Measurements from ENCODE around the gene DNAJC16. TPM values are rescaled to one million over a fixed set of nuclear protein-coding genes. Genes with fewer than 3 reads are reported as not detected.

Gene DNAJC16
- total RNA-seq, 4 donors from 2014 or later: 20.0 to 43.1 (median 22.6) TPM

DNA sequence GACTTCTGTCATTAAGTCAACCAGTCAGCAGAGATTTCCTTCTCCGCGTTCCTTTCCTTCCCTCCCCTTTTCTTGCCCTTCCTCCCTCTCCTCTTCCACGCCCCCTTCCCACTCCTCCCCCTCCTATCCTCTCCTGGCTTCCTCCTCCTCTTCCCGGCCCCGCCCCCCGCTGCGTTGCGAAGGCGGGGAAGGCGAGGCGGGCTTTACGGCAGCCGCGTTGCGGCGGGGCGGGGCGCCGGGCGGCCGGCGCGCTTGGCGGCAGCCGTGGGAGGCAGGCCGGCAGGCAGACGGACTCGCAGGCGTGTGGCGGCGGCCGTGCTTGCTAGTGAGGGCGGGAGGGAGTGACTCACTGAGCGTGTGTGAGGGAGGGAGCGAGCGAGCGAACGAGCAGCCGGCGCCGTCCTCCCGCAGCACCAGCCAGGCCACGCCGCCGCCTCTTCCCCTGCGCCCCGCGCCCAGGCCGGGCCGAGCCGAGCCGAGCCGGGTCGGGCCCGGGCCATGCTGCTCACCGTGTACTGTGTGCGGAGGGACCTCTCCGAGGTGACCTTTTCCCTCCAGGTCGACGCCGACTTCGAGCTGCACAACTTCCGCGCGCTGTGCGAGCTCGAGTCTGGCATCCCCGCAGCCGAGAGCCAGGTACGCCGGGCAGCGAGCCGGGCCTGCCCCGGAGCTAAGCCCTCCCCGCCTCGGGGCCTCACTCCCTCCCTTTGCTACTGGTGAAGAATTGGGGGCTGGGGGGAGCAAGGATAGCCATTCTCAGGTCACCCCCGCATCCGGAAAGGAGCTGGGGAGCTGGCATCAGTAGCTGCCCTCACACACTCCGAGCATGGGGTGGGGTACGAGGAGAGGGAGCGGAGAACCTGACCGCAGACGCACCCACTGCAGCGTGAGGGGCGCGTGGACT is 90.8 kb downstream of the DNAJC16 start, which contains the start of gene DDI2:
Gene DDI2 (plus strand): TSS at position 286 of the 904 bp plus-strand sequence. CDS start 213 bp downstream, at position 499.
- H3K4me3 ChIP-seq: peak within 1 kb of the TSS; percentile 71 to 93 (median 82)
- peak; percentile 96 to 97 for DNase-seq
- no peaks in the 10 kb centered on the region for H3K27me3 ChIP-seq
- peaks cover 32 to 45% of the 10 kb centered on the region in 2 donors for H3K4me1 ChIP-seq
- intact Hi-C loops (cut with DNase I; ENCODE audit: low total_unique reads) (loop anchor here (1.0 to 5.0 kb wide), 5 partner anchors 14 to 400 kb away; partner anchors contain the start of genes DNAJC16, HSPB7 and PLEKHM2), in situ Hi-C loops (cut with MboI; ENCODE audit: low sequenced_read_pairs in 4 of 4) (no loop called here)
- peak; percentile 80 to 88 for ATAC-seq
- H3K36me3 ChIP-seq: no peaks in the 10 kb centered on the region
- TF ChIP-seq, protein P1, sequence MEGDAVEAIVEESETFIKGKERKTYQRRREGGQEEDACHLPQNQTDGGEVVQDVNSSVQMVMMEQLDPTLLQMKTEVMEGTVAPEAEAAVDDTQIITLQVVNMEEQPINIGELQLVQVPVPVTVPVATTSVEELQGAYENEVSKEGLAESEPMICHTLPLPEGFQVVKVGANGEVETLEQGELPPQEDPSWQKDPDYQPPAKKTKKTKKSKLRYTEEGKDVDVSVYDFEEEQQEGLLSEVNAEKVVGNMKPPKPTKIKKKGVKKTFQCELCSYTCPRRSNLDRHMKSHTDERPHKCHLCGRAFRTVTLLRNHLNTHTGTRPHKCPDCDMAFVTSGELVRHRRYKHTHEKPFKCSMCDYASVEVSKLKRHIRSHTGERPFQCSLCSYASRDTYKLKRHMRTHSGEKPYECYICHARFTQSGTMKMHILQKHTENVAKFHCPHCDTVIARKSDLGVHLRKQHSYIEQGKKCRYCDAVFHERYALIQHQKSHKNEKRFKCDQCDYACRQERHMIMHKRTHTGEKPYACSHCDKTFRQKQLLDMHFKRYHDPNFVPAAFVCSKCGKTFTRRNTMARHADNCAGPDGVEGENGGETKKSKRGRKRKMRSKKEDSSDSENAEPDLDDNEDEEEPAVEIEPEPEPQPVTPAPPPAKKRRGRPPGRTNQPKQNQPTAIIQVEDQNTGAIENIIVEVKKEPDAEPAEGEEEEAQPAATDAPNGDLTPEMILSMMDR (IDR thresholded peaks at IDR 0.05 in 4 of 5, conservative IDR thresholded peaks at IDR 0.05 in 1 of 5): peak in 1 of 5 experiments; percentile 20
- peak; percentile 99 for TF ChIP-seq POLR2A (IDR thresholded peaks at IDR 0.05)
- no peaks in the 10 kb centered on the region for H3K9me3 ChIP-seq
- peak within 1 kb of the TSS; percentile 93 to 98 (median 95) for H3K27ac ChIP-seq

DNA sequence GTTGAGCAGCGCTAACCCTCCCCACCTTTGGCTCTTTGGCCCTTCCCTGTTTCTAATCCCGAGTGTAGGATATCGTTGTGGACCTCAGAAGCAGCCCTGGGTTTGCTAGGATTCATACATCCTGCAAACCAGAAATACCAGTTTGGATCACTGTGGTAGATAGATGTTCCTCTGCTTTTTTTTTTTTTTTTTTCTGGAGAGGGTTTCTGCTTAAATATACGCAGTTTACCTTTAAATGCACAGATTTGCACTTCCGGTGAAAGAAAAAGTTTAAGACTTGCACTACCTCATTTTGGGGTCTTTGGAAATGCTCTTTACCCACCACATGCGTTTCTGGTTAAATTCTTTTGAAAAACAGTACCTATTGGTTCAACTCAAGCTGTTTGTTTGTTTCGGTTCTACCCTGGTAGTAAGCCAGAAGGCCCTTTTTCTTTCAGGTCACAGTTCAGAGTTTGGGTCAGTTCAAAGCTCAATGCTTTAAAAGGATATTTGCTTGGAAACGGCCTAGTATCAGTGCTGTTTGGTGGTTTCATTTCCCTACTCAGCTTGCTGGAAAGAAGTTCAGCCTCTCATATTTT is 91.5 kb downstream of the DNAJC16 start:
- intact Hi-C loops (cut with DNase I; ENCODE audit: low total_unique reads): loop anchor here (2.0 to 5.0 kb wide), 3 partner anchors 64 to 399 kb away; partner anchors contain the start of genes HSPB7 and PLEKHM2
- H3K4me1 ChIP-seq: peaks cover 40 to 52% of the 10 kb centered on the region in 2 donors
- DNase-seq (no peak), ATAC-seq (no peak)
- H3K4me3 ChIP-seq: peak overlapping the region; percentile 71 to 93 (median 82)
- TF ChIP-seq, protein P1 (IDR thresholded peaks at IDR 0.05 in 4 of 5, conservative IDR thresholded peaks at IDR 0.05 in 1 of 5): no peak
- no peak for TF ChIP-seq POLR2A (IDR thresholded peaks at IDR 0.05)
- H3K27ac ChIP-seq: peak overlapping the region; percentile 93 to 98 (median 95)
- H3K36me3 ChIP-seq: no peaks in the 10 kb centered on the region
- no peaks in the 10 kb centered on the region for H3K27me3 ChIP-seq
- in situ Hi-C loops (cut with MboI; ENCODE audit: low sequenced_read_pairs in 4 of 4): no loop called here
- H3K9me3 ChIP-seq: no peaks in the 10 kb centered on the region

DNA sequence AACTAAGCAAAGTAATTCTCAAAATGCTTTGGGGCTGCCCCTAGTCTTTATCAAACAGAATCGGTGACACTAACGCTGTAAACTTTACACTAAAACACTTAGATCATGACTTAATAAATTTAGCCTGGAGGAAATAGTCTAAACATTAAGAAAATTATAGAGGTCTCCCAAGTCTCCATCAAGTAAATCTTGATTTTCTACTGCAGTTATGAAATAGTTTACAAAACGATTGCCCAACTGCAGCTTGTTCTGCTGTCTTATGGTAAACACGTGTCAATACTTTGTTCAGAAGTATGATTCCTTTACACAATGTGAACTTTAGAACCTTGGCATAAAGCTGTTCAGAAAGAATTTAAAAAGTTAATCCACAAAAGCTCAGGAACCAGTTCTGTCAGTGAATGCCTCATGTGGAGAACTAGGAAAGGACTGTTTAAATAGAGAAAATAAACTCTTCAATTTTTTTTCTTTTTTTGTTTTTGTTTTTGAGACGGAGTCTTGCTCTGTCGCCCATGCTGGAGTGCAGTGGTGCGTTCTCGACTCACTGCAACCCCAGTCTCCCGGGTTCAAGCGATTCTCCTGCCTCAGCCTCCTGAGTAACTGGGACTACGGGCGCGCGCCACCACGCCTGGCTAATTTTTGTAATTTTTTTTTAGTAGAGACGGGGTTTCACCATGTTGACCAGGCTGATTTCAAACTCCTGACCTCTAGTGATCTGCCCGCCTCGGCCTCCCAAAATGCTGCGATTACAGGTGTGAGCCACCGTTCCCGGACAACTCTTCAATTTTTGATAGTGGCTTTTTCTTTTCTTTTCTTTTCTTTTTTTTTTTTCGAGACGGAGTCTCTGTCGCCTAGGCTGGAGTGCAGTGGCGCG is 92.2 kb downstream of the DNAJC16 start:
- Histone ChIP-seq H3K9me3 (no peaks in the 10 kb centered on the region), H3K27me3 (no peaks in the 10 kb centered on the region), H3K4me1 (peaks cover 47 to 59% of the 10 kb centered on the region in 2 donors), H3K4me3 (peak overlapping the region; percentile 71 to 93 (median 82)), H3K36me3 (no peaks in the 10 kb centered on the region), H3K27ac (peak overlapping the region; percentile 93 to 98 (median 95))
- intact Hi-C loops (cut with DNase I; ENCODE audit: low total_unique reads): loop anchor here (2.0 to 5.0 kb wide), 3 partner anchors 63 to 398 kb away; partner anchors contain the start of genes HSPB7 and PLEKHM2
- TF ChIP-seq, protein P1 (IDR thresholded peaks at IDR 0.05 in 4 of 5, conservative IDR thresholded peaks at IDR 0.05 in 1 of 5): peak in 2 of 5 experiments; percentile 7 to 12
- TF ChIP-seq POLR2A (IDR thresholded peaks at IDR 0.05): peak; percentile 22 to 61
- in situ Hi-C loops (cut with MboI; ENCODE audit: low sequenced_read_pairs in 4 of 4): no loop called here
- ATAC-seq (peak; percentile 13 to 46), DNase-seq (no peak)

DNA sequence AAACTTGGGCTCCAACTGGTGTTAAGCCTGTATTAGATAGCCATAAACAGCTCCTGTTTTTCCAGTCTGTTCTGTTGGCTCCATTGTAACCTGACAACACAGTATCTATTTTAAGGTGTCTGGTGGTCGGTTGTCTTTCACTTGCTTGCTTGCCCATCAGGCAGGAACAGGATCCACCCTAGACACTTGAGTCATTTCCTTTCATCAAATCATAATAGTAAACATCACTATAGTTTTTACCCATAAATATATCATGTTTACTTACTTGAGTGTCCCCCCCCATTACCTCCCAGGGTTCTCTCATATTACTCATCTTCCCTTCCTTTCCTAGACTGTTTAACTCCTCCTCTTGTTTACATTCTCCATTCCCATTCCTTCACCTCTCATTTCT is 93.5 kb downstream of the DNAJC16 start:
- H3K27me3 ChIP-seq: no peaks in the 10 kb centered on the region
- H3K36me3 ChIP-seq: no peaks in the 10 kb centered on the region
- H3K27ac ChIP-seq: peak overlapping the region; percentile 93 to 98 (median 95)
- DNase-seq (no peak), ATAC-seq (peak in 1 of 2 donors; percentile 44)
- intact Hi-C loops (cut with DNase I; ENCODE audit: low total_unique reads) (loop anchor here (1.0 to 10.0 kb wide), 2 partner anchors 116 to 215 kb away; partner anchors contain the start of gene SLC25A34), in situ Hi-C loops (cut with MboI; ENCODE audit: low sequenced_read_pairs in 4 of 4) (no loop called here)
- TF ChIP-seq, protein P1 (IDR thresholded peaks at IDR 0.05 in 4 of 5, conservative IDR thresholded peaks at IDR 0.05 in 1 of 5): no peak
- peak in 1 of 2 donors; percentile 52 for TF ChIP-seq POLR2A (IDR thresholded peaks at IDR 0.05)
- H3K4me3 ChIP-seq: peak overlapping the region; percentile 5 to 87 (median 74)
- no peaks in the 10 kb centered on the region for H3K9me3 ChIP-seq
- H3K4me1 ChIP-seq: peaks cover 60 to 71% of the 10 kb centered on the region in 2 donors

All from gastrocnemius medialis (tissue), 4 donors.